ENCODE measurements around the gene TEAD2. TPM values are rescaled to one million over a fixed set of nuclear protein-coding genes. Genes with fewer than 3 reads are reported as not detected.

The TEAD2 gene
- 19.2 and 20.5 TPM in 2 replicates for total RNA-seq

GRCh38 chr19:49362048-49362928 is at the start of gene TEAD2:
Gene TEAD2, minus strand, starts transcription at chr19:49362416. Its CDS starts 2,341 bp downstream, at chr19:49360075.

GRCh38 chr19:49387936-49388372 is 25.7 kb upstream of the TEAD2 start, which contains the start of gene KASH5:
Gene KASH5, plus strand, starts transcription at chr19:49388249. Its CDS starts 2,635 bp downstream, at chr19:49390884.

GRCh38 chr19:49363268-49364082 is 1.3 kb upstream of the TEAD2 start, which contains the start of gene DKKL1:
Gene DKKL1, plus strand, starts transcription at chr19:49363877. Its CDS starts 122 bp downstream, at chr19:49363999.

GRCh38 chr19:49335071-49335783 is 27.0 kb downstream of the TEAD2 start, which contains the start of gene CD37:
Gene CD37, plus strand, starts transcription at chr19:49335406. Its CDS starts 135 bp downstream, at chr19:49335541.

GRCh38 chr19:49324801-49325576 is 37.2 kb downstream of the TEAD2 start, which contains the start of gene SLC6A16:
Gene SLC6A16, minus strand, starts transcription at chr19:49325191. Its CDS starts 13,844 bp downstream, at chr19:49311347.

Other genes with a start within 250 kb of the TEAD2 start
- gene LIN7B, start 248.0 kb downstream of the TEAD2 start, total RNA-seq: 2.9 and 5.7 TPM in 2 replicates
- 4.1 and 5.4 TPM in 2 replicates for gene C19orf73, start 243.3 kb downstream of the TEAD2 start, total RNA-seq
- 4.0 and 6.6 TPM in 2 replicates for gene PPFIA3, start 242.9 kb downstream of the TEAD2 start, total RNA-seq
- not detected in 2 replicates for gene HRC, start 207.0 kb downstream of the TEAD2 start, total RNA-seq
- gene TRPM4, start 204.6 kb downstream of the TEAD2 start, total RNA-seq: 17.2 and 32.5 TPM in 2 replicates
- gene SLC6A16, start 37.2 kb downstream of the TEAD2 start, total RNA-seq: not detected in 2 replicates
- not detected in 2 replicates for gene CD37, start 27.0 kb downstream of the TEAD2 start, total RNA-seq
- gene DKKL1, start 1.5 kb upstream of the TEAD2 start, total RNA-seq: not detected in 2 replicates
- gene KASH5, start 25.8 kb upstream of the TEAD2 start, total RNA-seq: not detected in 2 replicates
- not detected in 2 replicates for gene PTH2, start 61.0 kb upstream of the TEAD2 start, total RNA-seq
- gene GFY, start 63.0 kb upstream of the TEAD2 start, total RNA-seq: not detected in 2 replicates
- gene SLC17A7, start 79.1 kb upstream of the TEAD2 start, total RNA-seq: not detected in 2 replicates
- gene PIH1D1, start 89.4 kb upstream of the TEAD2 start, total RNA-seq: 74.7 and 86.8 TPM in 2 replicates
- gene ALDH16A1, start 90.8 kb upstream of the TEAD2 start, total RNA-seq: 19.4 and 29.5 TPM in 2 replicates
- 1.6 and 2.1 TPM in 2 replicates for gene FLT3LG, start 111.8 kb upstream of the TEAD2 start, total RNA-seq
- gene RPL13A, start 125.2 kb upstream of the TEAD2 start, total RNA-seq: 2,476 and 3,531 TPM in 2 replicates
- 3,565 and 3,976 TPM in 2 replicates for gene RPS11, start 134.0 kb upstream of the TEAD2 start, total RNA-seq
- 16.1 and 27.0 TPM in 2 replicates for gene FCGRT, start 150.2 kb upstream of the TEAD2 start, total RNA-seq
- 1.3 and 3.3 TPM in 2 replicates for gene RCN3, start 165.6 kb upstream of the TEAD2 start, total RNA-seq
- gene NOSIP, start 218.1 kb upstream of the TEAD2 start, total RNA-seq: 52.4 and 71.2 TPM in 2 replicates
- 5.7 and 8.2 TPM in 2 replicates for gene PRRG2, start 218.9 kb upstream of the TEAD2 start, total RNA-seq
- gene PRR12, start 228.8 kb upstream of the TEAD2 start, total RNA-seq: 4.7 and 6.0 TPM in 2 replicates

Data from hair follicular keratinocyte (primary cell).